ENCODE data around the gene B3GNT8.

DNA sequence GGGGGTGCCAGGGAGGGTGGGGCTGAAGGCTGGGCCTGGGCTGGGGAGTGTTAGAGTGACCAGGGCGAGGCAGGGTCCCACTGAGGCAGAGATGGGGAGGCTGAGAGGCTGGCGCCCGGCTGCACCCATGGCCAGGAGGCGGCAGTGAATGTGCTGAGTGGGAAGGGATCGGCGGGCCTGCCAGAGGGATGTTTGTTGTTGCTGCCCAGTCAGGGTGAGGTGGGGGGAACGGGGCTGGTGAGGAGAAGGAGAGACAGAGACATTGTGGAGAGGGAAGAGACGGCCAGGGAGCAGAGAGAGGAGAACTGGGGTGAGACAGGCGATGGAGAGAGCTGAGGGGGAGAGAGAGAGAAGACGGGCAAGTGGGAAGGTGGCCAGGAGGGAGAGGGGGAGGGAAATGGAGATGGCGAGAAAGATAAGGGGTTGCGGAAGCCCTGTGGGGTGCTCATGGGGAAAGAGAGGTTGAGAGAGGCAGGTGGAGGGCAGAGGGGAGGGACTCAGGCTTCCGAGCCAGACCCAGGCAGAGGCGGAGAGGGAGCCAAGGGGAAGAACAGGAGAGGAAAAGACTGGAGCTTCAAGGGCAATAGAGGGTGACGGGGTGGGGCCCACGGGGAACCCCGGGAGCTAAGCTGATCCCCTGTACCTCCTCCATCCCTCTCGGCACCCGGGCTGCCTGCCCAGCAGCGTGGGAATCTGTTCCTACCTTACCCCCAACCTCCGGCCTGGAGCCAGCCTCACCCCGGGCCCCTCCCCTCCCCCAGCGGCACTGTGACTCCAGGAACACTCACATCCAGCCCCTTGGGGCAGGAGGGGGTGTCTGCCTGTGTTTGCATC, 690 bp upstream of the B3GNT8 start:
- TF ChIP-seq, protein P1, sequence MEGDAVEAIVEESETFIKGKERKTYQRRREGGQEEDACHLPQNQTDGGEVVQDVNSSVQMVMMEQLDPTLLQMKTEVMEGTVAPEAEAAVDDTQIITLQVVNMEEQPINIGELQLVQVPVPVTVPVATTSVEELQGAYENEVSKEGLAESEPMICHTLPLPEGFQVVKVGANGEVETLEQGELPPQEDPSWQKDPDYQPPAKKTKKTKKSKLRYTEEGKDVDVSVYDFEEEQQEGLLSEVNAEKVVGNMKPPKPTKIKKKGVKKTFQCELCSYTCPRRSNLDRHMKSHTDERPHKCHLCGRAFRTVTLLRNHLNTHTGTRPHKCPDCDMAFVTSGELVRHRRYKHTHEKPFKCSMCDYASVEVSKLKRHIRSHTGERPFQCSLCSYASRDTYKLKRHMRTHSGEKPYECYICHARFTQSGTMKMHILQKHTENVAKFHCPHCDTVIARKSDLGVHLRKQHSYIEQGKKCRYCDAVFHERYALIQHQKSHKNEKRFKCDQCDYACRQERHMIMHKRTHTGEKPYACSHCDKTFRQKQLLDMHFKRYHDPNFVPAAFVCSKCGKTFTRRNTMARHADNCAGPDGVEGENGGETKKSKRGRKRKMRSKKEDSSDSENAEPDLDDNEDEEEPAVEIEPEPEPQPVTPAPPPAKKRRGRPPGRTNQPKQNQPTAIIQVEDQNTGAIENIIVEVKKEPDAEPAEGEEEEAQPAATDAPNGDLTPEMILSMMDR (IDR thresholded peaks at IDR 0.05): no peak
- TF ChIP-seq POLR2AphosphoS5 (IDR thresholded peaks at IDR 0.05; ENCODE audit: insufficient read depth in 1 of 2, low read depth in 1 of 2) (no peak), POLR2A (IDR thresholded peaks at IDR 0.05) (no peak)

All from vagina (tissue), 2 donors.